GM18909 (cell line): ENCODE data around the gene LRRC4C.
A peak's percentile ranks its signal among the peaks of the same experiment; 100 is the strongest.

Experiments used
- ATAC-seq: cut with Tn5 transposase; IDR thresholded peaks from one replicate; pipeline ENCODE4 v1.9.1; 2021; ENCODE audit warnings: mild to moderate bottlenecking; ENCODE audit not compliant: unreplicated experiment, poor library complexity

Gene LRRC4C

DNA sequence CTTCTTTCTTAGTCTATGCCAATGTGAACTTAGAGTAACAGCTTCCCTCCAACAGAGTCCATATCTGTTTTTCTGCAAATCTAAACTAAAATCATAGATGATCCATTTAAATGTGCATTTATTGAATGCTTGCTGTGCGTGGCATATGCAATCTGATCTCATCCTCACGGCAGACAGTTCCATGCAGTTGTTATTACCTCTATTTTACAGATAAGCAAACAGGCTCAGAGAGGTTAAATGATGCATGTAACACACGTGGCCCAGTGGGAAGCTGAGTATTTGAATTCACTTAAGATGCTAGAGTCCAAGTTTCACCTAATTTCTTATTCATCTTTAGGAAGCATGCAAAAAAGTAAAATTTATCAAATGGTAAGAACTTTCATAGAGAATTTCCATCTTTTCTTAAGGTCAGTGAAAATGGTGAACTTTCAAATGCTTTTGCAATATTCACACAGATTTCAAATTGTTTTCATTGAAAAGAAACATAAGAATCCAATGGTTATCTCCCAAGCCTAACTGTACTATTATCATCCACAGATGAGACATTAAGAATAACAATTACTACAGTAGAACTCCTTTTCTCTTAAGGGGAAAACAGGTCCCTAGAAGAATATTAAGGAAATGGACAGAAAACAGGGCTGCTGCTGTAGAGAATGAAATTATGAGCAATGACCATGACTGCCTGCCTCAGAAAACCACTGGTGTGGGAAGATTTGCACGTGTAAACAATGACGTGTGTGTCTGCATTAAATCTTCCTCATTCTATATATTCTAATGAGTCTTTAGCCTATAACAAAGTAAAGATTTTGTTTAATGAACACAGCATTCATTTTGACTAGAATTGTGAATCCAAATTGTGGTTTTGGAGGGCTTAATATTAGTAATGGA lies 1171.3 kb downstream of the LRRC4C start:
- ATAC-seq: no peak

DNA sequence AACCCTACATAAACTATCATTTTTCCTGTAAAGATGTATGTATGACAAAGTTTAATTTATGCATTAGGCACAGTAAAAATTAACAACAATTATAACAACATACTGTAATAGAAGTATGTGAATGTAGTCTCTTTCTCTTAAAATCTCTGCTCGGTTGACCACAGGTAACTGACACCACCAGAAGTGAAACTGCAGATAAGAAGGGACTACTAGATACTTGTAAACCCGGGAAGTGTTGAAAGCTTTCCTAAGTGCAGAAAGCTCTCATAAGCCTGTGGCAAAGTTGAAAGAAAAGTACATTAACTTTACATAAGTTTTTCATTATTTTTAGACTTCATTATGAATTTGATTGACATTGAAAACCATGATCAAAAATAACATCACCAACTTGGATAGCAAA lies 1173.3 kb downstream of the LRRC4C start:
- ATAC-seq: no peak

DNA sequence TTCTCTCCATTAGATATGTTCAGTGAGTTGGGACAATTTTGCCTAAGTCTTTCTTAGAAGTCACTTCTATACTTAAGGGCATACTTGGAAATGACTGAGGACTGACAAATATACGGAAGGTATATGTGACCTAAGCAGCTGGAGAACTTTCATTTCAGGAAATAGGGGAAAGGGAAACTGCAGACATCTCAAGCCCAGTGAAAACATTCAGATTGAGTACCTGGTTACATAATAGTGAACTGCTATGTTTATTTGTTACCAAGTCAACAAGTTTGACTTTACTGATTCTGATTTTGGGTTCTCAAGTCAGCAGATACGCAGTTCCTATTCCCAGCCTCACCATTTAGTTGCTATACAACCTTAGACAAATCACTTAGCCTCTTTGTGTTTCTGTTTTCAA lies 1173.9 kb downstream of the LRRC4C start:
- no peak for ATAC-seq

DNA sequence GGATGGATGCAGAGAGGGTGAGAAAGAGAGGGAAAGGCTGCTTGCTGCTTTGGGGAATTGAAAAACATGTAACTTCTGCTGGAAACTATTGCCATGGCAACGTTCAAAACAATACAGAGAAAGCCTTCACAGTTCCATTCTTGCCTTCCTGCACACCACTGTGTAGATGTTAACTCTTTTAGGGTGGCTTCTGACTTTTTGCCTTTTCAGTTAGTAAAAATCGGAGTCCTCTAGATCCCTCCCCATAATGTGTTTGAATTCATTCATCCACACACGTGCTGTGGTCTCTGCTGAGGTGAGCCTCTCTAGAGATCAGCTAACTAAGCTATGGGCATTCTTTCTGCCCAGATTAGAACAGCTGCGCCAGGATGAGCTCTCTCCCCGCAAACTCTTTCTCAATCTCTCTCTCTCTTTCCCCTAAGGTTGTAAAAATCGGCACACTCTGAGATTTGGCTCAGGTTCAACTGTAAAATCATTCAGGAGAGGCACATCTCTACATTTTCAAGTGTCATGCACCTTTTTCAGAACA lies 1178.3 kb downstream of the LRRC4C start:
- peak; percentile 56 for ATAC-seq

DNA sequence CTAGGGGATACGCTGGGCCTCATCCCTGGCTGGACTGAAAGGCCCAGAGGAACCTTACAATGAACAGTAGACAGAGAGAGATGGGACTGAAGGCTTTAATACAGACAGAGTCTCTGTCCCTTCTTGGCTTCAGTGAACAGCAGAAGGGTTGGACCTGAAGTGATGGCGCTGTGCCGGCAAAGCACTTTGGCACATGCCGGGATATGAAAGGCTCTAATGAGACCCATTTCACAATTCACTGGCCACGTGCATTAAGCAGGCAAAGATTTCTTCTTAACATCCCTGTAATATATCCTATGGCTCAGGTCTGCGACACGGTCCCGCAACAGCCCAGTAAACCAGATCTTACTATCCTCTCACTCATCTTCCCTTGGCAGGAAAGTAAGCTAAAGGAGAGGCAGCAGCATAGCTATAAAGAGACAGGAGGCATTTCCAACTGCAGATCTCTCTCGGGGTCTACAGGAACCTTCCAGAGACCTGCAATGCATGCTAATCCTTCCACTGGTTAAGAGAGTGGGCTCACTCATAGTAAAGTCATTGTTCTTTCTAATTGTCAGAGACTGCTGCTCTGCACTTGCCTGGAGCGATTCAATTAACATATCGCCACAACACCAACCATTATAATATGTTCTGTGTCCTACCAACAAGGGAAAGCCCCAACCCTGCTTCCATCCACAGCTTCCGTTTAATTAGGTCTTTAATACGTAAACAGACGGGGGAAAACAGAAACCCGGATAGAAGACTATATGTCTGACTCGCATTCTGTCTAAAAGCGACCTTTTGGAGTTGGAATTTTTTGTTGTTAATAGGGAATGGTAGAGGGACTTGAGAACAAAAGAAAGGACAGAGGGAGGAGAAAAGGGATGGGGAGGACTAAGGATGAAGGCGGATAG lies 1179.0 kb downstream of the LRRC4C start:
- no peak for ATAC-seq

DNA sequence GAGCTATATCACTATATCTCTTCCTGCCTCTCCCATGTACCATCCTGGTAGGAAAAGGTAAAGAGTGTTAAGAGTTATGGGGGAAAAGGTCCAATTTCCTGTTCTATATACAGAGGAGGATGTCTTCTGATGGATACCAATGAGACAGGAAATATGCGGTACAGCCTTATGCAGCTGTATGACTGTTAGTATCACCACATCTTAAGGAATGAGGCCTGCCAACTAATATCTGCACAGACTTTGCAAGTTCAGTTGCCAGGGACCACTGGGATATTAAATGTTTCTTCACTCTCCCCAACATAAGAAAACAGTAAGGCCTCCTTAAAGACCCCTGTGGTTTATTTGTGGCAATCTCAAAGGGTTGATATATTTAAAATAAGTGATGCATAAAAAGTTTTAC lies 1182.5 kb downstream of the LRRC4C start:
- ATAC-seq: no peak

DNA sequence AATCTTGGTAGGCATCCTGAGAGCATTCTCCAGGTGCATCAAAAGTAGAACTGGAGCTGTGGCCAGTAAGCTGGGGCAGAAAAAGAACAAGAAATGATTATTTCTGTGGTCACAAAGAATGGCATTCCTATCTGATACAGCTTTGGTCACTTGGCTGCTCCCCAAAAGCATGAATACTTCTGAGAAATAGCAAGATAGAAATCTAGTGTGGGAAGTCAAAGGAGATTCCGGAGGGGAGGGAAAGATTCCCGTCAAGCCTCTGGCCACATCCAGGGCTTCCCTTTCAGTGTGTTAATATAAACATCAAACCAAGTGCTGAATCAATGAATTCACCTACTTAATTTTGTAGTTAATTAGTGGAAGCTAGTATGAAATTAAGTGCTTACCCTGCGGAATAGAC lies 1185.4 kb downstream of the LRRC4C start:
- no peak for ATAC-seq

DNA sequence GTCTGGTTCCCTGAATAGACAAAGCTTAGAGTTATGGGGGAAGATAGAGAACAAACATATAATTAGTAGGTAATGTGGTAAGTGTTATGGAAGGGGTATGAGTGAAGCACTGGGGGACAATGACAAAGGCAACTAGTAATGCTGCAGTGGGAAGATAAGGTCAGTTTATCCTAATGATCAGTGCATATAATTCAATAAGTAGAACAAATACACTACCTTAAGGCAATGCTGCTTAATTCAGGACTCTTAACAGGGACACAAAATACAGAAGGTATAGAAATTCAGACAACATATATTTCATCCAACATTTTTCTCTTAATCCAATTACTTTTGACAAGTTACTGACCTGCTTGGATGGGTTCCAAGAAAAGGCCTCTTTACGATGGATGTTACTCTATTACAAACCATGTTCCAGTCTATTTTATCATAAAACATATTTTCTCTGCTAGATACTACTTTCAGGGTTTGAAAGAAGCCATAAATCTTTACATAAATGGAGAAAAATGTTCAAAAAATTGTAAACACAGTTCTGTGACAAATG lies 1186.2 kb downstream of the LRRC4C start:
- no peak for ATAC-seq

DNA sequence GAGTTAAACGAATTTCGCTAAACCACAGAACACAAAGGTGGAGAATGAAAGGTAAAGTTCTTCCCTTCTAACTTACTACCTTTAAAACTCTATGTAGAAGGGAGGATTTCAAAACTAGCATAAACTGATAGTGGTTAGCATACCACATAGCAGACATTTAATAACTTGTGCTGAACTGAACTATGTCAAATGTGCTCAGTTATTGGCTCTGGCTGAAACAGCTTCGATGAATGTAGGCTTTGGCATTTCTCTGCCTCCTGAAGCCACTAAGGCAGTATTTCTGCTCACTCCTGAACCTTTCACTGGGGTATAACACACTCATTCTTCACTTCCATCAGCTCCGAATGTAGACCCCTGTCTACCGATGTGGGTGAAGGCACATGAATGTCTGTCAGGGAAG lies 1188.1 kb downstream of the LRRC4C start:
- no peak for ATAC-seq

DNA sequence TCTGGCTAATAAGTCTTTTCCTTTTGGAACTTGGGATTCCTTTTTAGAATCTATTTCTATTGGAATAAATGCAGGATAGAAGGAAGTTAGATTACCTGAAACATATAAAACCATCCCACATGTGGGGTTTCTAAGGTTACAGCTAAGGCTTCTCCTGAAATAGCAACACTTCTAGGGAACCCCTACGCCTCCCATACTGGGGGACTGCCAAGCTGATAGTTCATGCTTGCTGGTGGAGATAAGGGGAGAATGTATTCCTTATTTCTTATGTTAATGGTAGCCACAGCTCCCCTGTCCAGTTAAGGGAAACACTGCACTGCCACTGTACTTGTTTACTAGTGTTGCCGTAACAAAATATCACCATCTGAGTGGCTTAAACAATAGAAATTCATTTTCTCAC lies 1189.6 kb downstream of the LRRC4C start:
- no peak for ATAC-seq

DNA sequence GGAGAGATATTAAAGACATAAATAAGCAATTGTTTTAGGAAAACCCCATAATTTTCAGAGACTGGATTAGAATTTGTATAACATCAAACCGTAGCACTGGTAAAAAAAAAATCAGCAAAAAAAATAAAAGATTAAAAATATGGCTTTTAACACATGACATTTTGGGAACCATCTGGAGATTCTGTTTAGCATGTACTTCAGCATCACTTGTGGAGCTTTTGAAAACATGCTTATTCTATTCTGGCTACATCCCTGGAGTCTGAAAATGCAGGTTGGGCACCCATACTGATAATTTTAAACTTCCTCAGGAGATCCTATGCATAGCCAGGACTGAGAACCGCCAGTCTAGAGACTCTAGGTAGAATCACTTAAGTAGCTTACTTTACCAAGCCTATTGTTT lies 1190.9 kb downstream of the LRRC4C start:
- ATAC-seq: no peak

DNA sequence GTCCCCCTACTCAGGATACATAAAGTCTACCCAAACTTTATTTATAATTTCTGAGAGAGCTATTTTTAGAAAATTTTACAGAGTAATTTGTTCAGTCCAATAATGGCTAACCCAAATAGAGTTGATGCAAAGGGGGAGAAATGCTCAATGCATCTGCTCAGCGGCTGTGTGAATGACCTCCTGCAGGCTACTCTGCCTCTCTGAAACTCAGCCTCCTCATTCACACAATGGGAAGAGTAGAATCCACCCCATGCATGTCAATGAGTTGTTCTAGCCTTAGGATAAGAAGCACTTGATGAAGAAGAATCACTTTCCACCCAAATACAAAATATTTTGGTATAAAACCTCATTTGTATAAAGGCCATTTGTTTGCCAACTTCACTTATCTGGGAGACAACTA lies 1204.0 kb downstream of the LRRC4C start:
- no peak for ATAC-seq

DNA sequence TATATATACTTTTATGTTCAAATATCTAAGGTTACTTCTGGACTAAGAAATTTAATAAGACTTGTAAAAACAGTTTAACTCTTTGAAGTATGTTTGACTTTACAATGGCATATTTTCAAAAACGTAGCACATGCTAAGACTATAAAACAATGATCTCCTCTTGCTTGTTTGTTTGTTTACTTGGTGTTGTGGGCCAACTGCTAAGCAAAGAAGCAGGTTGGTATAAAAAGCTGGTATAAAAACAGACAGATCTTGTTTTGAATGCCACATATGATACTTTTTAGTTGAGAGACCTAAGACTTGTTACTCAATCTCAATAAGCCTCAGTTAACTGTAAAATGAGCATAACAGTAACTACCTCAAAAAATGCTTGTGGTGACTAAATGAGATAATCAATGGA lies 1206.3 kb downstream of the LRRC4C start:
- no peak for ATAC-seq

DNA sequence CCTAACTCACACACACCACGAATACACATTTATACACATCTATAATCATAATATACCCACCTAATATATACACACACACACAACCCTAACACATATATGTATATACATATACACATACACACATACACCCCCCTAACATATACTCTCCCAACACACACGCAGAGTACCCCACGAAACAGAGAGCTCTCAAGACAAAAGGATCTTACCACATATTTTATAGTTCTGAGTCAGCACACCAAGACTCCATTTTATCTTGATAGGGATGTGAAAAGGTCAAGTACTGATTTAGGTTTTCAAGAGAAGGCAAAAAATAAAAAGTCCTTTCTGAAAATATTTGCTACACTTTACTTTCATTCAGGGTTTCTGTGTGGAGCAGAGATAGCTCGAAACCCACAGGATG lies 1207.2 kb downstream of the LRRC4C start:
- ATAC-seq: peak; percentile 50

DNA sequence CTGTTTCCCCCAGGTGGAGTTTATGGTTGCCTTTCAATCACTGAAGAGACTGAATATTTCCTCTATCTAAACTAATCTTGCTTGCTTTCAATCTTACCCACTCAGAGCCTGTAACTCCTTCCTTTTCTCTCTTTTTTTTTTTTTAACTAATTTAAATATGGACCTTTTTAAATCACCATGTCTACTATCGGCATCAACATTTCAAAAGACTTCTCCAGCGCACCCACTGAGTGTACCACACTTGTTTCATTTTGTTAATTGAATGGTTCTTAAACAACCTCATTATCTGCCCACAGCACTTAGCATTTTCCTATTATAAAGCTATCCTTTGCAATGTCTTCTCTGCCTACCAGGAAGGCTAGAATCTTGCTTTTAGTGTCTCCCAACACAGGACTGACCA lies 1212.5 kb downstream of the LRRC4C start:
- no peak for ATAC-seq

DNA sequence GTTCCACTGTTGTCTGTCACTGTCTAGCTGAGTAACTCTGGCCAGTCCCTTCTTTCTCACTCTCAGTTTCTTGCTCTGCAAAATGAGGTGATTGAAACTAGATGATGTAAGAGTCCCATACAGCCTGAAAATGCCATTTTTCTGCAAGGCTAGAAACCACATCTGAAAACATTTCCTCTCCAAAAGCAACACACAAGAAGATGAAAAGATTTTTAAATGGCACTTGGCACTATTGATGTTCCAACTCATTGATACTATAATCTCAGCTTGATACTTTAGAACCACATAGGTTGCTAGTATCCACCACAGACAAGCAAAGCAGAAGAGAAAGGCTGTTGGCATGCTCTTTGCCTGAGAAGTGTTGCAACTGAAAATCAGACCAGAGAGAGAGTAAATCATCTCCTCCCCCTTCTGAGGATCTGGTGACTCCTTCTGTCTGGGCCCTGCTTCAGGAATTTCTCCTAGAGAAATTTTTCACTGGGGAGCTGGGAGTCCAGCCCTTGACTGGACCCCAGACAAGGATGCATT lies 1217.9 kb downstream of the LRRC4C start:
- ATAC-seq: peak; percentile 99

DNA sequence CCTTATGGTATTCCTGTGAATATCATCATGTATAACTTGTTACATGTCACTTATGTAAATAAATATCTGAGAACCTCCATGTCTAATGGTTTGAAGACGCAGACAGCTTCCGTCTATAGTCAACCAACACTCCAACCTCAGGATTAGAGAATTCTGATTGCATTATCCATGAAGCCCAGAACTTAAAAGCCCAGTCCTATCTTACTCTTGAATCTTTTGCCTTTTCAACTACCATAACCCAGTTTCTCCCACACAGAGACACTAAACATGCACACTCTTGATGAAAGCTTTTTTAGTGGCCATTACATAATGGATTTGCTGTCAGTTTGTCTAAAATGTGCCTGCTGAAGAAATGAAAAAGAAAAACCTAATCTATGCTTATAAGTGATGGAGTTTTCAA lies 1219.2 kb downstream of the LRRC4C start:
- ATAC-seq: no peak

DNA sequence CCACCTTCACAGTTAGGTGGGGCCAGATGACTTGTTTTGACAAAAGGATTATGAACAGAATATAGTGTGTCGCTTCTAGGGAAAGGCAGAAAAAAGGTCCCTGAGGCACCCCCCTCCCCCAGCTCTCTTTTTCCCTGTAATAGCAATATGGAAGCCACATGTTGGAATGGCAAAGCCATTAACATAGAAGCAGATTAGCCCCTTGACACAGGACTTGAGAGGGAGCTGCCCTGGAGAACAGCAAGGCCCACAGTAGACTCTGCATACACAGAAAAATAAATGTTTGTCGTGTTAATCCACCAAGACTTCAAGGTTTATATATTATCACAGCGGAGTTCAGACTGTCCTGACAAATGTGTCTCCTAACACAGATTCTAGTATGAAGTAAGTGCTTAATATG lies 1222.9 kb downstream of the LRRC4C start:
- ATAC-seq: no peak

DNA sequence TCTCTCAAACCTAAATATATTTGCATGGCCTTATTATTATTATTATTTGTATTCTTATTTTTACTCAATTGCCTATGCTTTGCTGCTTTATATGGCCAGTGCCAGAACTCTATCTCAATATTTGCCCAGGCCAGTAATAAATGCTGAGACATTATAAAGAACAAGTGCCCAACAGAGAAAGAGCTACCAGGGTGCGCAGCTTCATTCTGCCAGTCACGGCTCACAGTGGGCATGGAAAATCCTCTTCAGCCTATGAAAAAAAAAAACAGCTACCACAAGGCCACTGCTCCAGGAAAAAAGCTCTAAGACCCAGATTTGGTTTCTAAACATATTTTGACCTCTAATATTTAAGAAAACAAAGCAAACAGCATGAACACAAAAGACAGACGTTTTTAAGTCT lies 1223.6 kb downstream of the LRRC4C start:
- no peak for ATAC-seq

DNA sequence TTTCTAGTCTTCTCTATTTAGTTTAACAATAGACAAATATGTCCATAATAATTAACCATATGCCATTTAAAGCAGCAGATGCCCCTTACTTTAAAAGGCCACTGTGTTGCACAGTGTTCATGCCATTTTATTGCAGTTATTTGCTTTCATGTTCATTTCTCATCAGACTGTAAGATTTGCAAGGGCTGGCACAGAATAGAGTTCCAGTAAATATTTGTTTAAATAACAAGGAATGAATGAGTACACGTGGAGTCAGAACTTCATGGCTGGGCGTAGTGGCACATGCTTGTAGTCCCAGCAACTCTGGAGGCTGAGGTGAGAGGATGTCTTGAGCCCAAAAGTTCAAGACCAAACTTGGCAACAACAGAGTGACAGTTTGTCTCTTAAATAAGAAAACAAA lies 1228.6 kb downstream of the LRRC4C start:
- no peak for ATAC-seq

DNA sequence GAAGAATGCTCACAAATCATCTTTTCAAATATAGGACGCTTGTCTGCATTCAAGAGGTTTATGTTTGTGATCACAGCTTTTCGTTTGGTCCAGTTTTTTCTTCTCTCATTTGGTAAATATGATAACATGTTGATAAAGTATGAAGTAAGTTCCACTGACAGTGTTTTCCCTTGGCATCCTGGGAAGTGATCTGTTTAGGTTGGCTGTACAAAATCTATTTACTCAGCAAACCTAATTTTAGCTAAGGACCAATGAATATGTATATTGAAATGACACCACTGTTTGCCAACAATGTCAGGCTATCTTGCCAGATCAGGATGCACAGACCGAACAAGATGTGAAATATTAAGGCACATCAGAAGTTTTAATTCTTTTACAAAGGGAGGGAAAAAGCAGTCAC lies 1230.8 kb downstream of the LRRC4C start:
- ATAC-seq: no peak
